NT2/D1 (cell line): ENCODE results near the gene LLGL2.

Source experiments
- SUZ12 ChIP-seq: IDR thresholded peaks from 2 replicates; pipeline ENCODE4 v1.6.1; 2011; ENCODE audit not compliant: insufficient read length, insufficient read depth; ENCODE audit errors: extremely low read depth
- YY1 ChIP-seq: IDR thresholded peaks from 2 replicates; pipeline ENCODE4 v1.6.1; 2011; ENCODE audit not compliant: insufficient read length, insufficient read depth
- ZNF274 ChIP-seq: IDR thresholded peaks from 2 replicates; pipeline ENCODE4 v1.6.1; 2011; ENCODE audit warnings: mild to moderate bottlenecking, low read depth, low read length

- no peak for TF ChIP-seq ZNF274
- TF ChIP-seq YY1 = no peak
- no peak for TF ChIP-seq SUZ12
Measured at GRCh38 chr17:75596320-75597087, 71.0 kb downstream of the LLGL2 start.
